Measurements from ENCODE around the gene HTR7.
"Not testable (repeated sequence)": the region's sequence is repeated elsewhere in the genome, so short reads cannot be mapped to it uniquely, and the experiment has no call there.

HTR7 gene

DNA sequence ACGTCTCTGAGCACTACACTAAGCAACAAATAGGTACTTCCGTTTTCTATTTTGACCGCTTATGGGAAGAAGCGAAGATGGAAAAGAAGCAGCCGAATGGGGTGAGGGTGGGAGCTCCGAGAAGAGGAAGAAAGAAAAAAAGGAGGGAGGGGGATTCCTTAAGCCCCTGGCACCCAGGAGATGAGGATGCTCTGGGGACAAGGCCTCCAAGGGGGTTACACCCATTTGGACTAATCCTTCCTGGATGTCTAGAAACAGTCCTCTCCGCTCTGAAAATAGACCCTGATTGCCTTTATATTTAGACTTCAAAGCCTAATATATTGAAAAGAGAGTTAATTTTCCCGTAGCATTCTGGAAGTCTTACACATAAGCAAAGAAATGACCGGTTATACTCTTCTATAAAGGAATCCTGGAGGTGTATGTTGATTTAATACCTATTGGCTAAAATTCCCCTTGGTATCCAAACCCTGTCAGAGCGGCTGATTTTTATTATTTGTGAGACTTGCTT, 676 bp upstream of the HTR7 start:
- DNase-seq (ENCODE audit: low read depth), result no peak

DNA sequence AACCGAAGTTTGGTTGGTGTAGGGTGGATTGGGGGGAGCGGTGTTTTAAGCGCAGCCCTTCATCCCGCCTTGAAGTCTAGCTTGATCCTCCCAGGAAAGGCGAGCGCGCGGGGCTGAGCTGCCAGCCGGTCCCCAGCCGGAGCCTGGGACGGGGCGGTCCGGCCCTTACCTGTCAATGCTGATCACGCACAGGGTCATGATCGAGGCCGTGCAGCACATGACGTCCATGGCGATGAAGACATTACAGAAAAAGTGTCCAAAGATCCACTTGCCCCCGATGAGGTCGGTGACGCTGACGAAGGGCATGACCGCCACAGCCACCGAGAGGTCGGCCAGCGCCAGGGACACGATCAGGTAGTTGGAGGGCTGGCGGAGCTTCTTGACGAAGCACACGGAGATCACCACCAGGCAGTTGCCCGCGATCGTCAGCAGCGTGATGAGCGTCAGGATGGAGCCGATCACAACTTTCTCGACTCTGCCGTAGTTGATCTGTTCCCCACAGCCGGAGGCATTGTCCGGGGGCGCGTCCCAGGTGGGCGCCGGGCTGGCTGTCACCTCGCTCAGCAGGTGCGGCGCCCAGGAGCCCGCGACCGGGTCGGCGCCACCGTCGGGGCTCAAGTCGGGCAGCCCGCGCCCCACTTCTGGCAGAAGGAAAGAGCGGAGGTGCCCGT, 740 bp downstream of the HTR7 start:
- DNase-seq (ENCODE audit: low read depth), result no peak

DNA sequence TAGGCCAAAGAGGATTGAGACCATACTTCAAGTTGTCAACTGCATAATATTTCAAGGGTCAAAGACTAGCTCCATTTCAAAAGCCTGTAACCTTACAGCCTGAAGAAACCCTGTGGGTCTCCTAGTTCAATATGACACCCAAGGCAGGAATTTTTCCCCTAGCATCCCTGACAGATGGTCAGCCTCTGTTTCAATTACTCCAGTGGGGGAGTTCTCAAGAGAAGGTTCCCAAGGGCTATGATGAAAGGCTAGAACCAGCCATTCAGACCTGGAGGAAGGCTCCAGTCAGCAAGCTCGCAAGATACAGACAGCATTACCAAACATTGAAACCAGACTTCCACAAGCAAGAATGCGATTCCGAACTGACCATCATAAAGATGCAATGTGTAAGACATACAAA, 1.6 kb downstream of the HTR7 start:
- no peak for DNase-seq (ENCODE audit: low read depth)

DNA sequence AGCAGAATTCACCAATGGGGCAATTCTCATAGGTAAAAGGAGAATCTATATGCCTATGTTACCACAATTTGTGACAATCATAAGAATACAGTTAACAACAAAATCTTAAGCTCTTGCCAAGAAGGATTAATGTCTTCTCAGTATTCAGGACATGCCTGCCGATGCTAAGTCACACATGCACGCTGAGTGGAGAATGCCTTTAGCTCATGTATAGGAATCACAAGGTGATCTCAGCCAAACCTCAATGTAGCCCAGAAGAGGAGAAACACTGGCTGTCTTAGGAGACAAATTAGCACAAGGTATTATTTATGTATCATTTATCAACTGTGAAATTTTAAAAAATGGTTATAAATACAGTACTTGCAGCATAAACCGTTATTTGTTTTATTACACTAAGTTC, 2.7 kb downstream of the HTR7 start:
- no peak for DNase-seq (ENCODE audit: low read depth)

DNA sequence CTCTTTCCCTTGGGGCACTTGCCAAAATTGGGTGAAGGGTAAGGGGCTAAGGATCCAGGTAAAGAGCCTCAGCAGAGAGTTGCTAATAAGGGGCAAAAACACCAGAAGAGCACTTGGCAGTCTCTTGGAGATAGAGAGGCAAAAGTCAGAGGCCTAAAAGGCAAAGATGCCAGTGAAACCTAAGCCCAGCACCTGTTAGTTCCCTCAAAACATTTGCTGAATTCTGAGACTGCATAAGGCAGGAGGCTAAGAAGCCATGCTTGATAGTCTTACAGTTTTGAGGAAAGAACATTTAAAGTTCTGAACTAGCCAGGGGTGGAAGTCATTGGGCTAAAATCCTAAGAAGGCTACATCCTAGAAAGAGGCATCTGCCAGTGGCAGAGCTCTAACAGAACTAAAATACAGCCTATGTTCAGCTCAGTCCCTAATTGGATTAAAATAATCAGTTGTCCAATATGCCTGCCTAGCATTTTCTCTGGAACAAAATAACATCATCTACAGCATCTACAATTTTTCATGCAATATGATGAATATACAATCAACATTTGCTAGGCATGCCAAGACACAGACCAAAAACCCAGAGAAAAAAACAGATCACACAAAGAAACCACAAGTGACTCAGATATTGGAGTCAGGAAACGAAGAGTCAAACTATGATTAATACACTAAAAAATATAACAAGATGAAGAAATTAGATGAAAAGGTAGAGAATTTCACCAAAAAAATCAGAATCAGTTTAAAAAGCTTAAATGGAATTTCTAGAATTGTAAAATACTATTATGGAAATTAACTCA, 7.7 kb downstream of the HTR7 start:
- no peak for DNase-seq (ENCODE audit: low read depth)

DNA sequence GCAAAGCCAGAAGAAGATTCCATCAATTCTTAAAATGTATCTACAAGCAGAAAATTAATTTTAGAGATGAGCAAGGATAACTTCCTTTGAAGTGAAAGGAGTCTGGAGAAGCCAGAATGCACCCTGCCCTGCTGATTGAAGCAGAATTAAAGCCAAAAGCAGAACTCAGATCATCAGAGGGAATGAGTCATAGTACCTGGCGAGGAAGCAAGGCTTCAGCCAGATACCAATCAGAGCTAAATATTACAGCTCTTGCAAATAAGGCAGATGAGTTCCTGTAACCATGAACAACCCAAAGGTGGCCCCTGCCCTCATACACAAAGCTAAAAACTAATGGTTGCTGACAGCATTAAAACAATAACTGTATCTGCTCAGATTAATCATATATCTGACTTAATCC, 10.4 kb downstream of the HTR7 start:
- DNase-seq (ENCODE audit: low read depth), result peak; percentile 53

DNA sequence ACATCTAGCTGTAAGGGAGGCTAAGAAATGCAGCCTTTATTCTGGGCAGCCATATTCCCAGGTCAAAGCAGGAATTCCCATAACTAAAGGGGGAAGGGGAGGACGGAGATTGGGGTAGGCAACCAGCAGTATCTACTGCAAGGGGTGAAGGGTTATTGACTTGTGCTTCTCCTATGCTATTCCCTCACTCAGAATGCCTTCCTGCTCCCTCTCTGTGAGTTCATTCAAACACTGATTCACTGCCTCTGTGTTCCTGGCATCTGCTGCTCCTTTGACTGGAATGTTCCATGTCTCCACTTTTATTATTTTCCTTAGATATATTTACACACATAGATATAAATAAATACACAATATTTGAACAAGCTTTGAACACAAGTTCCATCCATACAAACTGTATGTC, 11.1 kb downstream of the HTR7 start:
- DNase-seq (ENCODE audit: low read depth), result peak; percentile 13

DNA sequence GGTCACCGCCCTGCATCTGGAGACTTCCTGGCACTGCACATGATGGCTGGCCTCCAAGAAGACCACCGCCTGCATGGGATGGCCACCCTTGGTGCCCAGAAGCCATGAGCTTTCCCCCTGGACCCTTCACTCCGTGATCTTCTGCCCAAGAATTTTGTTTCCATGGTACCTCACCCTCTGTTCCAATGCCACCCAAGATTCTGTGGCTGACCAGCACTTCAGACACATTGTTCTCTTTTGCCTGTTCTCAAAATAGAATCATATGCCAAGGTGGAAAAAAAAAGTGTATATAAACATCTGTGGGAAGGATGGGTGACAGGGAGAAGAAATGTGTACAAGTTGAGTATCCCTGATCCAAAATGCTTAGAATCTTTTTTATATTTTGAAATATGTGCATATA, 12.1 kb downstream of the HTR7 start:
- no peak for DNase-seq (ENCODE audit: low read depth)

DNA sequence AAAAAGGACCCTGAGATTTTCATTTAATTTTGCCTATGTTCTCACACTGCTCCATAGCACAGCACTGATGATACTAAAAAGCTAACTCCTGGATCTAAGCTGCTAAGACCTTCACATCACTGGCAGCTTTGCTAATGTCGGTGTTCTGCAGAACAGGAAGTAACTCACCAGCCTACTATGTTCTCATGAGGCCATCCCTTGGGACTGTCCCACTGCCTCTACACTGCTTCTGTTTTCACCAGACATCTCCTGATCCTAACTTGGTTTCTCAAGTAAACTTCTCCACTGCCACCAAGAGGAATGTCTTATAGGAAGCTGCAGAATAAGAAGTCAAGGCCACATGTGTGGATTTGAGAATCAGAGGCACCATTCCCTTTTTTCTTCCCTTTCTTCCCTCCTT, 15.1 kb downstream of the HTR7 start:
- DNase-seq (ENCODE audit: low read depth), result no peak

DNA sequence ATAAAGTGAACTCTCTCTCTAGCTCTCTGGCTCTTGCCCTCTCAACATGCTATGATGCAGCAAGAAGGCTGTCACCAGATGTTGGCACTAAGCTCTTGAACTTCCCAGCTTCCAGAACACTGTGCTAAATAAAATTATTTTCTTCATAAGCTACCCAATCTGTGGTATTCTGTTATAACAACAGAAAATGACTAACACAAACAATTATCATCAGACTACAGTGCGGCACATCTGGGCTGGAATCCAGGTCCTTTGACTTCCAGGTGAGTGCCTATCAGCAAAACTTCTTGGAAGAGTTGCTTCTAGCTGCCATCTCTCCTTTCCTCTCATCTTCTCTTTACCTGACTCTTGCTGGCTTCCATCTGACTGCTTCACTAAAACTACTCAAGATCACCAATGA, 20.4 kb downstream of the HTR7 start:
- DNase-seq (ENCODE audit: low read depth), result no peak

DNA sequence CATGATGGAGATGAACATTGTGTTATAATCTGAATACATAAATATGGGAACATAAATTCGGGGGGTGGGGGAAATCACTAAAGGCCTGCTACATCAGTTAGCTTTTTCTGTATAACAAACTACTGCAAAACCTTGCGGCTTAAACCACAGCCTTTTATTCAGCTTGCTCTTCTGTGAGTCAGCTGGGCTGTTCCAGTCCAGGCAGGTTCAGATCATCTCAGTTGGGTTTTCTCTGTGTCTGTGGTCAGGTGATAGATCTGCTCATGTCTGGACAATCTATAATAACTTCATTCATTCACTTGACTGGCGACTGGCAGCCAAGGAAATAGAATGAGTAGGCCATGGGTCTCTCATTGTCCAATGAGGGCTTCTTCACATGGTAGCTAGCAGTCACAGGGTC, 23.5 kb downstream of the HTR7 start:
- no peak for DNase-seq (ENCODE audit: low read depth)

DNA sequence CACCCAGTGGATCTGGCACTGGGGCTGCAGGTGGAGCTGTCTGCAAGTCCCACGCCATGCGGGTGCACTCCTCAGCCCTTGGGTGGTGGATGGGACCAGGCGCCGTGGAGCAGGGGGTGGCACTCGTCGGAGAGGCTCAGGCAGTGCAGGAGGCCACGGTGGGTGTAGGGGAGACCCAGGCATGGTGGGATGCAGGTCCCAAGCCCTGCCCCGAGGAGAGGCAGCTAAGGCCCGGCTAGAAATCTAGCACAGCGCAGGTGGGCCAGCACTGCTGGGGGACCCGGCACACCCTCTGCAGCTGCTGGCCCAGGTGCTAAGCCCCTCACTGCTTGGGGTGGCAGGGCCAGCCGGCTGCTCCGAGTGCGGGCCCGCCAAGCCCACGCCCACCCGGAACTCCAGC, 25.7 kb downstream of the HTR7 start:
- no peak for DNase-seq (ENCODE audit: low read depth)

DNA sequence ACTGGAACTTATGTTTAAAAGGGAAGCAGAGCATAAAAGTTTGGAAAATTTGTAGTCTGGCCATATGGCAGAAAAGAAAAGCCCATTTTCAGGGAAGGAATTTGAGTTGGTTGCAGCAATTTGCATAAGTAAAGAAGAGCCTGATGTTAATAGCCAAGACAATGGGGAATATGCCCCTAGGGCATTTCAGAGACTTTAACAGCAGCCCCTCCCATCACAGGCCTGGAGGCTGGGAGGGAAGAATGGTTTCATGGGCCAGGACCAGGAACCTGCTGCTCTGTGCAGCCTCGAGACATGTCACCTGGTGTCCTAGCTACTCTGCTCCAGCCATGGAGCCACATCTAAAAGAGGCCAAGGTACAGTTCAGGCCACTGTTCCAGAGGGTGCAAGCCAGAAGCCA, 35.3 kb downstream of the HTR7 start:
- no peak for DNase-seq (ENCODE audit: low read depth)

DNA sequence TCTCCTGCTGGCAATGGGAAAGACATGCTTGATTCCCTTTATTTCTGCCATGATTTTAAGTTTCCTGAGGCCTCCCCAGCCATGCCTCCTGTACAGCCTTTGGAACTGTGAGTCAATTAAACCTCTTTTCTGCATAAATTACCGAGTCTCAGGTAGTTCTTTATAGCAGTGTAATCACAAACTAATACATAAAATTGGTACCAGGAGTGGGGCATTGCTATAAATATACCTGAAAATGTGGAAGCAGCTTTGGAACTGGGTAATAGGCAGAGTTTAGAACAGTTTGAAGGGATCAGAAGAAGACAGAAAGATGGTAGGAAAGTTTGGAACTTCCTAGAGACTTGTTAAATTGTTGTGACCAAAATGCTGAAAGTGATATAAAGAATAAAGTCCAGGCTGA, 36.0 kb downstream of the HTR7 start:
- DNase-seq (ENCODE audit: low read depth), result not testable (repeated sequence)

DNA sequence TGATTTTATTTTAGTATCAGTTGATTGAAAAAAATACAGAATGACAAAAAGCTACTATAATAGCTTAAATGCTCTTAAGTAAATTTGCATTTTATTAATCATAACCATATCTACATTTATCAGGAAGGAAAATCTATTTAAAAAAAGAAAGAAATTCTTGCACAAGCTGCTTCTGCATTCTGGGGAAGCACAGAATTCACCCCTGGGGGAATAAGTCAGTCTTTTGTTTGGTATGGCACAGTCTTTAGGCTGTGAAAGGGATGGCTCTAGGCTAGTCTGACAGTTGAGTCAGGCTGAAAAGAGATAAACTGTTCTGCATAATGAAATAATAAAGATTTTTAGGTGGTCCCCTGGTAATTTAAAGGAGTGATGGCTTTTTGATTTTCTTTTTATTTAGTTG, 37.9 kb downstream of the HTR7 start:
- no peak for DNase-seq (ENCODE audit: low read depth)

DNA sequence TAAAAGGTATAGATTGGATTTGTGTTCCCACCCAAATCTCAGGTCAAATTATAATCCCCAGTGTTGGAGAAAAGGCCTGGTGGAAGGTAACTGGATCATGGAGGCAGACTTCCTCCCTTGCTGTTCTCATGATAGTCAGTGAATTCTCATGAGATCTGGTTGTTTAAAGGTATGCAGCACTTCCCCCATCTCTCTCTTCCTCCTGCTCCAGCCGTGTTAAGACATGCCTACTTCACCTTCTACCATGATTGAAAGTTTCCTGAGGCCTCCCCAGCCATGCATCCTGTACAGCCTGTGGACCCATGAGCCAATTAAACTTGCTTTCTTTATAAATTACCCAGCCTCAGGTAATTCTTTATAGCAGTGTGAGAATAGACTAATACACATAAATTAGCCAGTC, 39.1 kb downstream of the HTR7 start:
- DNase-seq (ENCODE audit: low read depth), result no peak

DNA sequence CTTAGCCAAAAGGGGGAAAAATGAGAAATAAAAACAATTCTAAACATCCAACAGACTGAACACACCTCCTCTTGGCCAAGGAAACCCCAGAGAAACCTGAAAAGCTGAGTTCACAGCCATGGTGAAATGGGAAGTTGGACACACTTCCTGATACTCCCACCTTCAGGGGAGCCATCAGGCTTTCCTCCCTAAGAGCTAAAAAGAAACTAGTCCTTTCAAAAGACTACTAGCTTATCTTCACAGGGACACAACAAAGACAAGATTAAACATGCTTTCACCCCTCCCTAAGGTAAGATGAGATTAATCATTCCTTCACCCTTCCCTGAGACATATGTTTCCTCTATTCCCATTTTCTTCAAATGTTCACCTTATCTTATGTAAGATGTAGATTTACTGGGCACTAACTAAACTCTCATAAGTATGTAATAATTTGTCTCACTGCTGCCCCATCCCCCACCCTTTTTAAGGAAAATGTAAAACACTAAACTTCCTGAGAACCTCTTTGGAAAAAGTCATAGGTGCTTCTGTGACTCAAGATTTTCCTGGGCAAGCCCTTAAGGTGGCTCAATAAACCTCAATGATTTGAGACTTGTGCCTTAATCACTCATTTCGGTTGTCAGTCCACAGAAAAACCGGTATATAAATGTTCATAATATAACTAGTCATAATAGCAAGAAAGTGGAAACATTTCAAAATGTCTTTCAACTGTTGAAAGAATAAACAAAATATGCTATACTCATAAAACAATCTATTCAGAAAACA, 40.5 kb downstream of the HTR7 start:
- no peak for DNase-seq (ENCODE audit: low read depth)

DNA sequence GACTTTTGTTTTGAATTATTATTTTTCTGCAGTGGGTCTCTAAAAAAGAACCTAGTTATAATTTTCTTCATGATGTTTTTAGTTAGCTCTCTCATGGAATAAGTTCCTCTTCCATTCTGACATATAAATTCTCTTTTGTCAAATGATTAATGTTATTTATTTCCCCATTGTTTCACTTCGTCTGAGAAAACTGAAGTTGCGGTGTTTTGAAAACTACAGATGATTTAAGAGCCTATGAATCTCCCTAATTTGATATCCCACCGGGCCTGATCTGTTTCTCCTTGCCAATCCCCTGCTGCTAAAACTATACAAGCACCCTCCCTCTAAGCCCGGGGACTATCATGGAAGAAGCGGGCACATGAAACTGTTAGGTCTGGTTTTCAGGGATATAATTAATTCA, 41.4 kb downstream of the HTR7 start:
- DNase-seq (ENCODE audit: low read depth), result no peak

DNA sequence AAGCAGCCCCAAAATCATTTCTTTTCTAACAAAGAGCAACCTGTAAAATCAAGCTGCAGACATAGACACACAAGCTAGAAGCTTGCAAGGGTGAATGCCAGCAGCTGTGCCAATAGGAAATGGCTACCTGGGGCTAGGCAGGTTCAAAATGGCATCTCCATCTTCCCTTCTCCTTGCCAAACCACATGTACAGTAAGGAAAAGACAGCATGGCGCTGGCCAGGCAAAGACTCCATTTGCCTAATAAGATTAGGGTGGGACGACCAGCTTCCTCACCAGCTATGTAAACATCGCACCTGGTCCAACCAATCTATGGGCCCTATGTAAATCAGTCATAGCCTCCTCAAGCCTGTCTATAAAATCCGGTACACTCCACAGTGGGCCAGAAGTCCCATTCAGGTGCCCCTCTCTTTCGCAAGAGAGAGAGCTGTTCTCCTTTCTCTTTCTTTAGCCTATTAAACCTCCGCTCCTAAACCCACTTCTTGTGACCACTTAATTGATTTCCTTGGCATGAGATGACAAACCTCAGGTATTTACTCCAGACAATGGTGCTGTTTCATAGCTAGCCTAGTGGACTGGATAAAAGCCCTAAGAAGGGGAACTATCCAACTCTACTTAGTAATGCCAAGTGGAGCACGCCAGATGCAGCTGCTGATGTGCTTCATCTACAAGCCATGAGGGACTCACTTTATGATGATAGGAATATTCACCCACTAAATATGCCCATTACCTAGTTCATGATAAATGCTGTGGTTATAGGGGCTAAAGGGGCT, 44.1 kb downstream of the HTR7 start:
- DNase-seq (ENCODE audit: low read depth), result no peak

DNA sequence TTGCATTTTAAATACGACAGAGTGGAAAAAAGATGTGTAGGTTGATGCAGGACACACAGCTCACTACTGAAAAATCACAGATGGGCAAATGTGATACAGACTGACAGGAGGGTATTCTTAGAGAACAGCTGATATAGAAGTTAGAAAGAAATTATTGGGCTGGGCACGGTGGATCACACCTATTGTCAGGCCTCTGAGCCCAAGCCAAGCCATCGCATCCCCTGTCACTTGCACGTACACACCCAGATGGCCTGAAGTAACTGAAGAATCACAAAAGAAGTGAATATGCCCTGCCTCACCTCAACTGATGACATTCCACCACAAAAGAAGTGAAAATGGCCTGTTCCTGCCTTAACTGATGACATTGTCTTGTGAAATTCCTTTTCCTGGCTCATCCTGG, 50.7 kb downstream of the HTR7 start:
- not testable (repeated sequence) for DNase-seq (ENCODE audit: low read depth)

DNA sequence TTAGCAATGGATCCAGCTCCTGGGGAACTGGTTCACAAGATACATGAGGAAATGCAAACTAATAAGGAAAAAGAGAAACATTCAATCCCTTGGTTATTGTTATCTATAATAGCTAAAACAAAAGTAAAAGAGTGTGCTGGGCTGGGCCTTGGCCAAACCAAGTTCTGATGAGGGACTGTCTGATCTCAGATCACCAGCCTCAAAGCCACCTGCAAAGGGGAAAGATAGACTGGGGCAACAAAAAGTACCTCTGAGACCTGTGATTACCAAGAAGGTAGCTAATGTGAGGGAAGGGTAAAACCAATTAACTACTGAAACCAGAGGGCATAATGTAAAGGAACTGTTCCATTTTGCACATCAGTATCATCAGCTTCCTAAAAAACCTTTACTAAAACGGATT, 51.2 kb downstream of the HTR7 start:
- no peak for DNase-seq (ENCODE audit: low read depth)

DNA sequence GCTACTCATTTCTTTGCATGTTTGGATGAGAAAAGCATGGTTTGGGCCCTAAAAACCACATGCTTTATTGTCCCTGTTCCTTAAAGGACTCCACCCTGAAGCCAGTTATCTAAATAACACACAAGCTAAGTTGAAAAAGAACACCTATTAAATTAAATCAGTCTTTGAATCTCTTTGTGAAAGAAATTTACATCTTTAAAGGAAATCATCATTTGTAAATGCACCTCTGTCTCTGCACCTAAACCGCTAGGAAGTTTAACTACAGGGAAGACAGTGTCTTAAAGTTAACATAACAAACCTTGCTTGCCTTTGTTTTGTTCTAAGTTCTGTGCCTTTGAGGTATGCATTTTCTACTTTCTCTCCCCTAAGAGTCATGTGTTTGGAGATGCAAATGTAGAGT, 52.6 kb downstream of the HTR7 start:
- DNase-seq (ENCODE audit: low read depth), result no peak

Measured in fibroblast of gingiva (primary cell).